Measurements from ENCODE around the gene ARF3. TPM values are rescaled to one million over a fixed set of nuclear protein-coding genes. Genes with fewer than 3 reads are reported as not detected.
"Not testable (repeated sequence)": the region's sequence is repeated elsewhere in the genome, so short reads cannot be mapped to it uniquely, and the experiment has no call there.

ARF3 gene
- polyA plus RNA-seq, 1 donor (not counting 4 experiments of a cell fraction or from before 2014, with no cell fraction given): 236 TPM

DNA sequence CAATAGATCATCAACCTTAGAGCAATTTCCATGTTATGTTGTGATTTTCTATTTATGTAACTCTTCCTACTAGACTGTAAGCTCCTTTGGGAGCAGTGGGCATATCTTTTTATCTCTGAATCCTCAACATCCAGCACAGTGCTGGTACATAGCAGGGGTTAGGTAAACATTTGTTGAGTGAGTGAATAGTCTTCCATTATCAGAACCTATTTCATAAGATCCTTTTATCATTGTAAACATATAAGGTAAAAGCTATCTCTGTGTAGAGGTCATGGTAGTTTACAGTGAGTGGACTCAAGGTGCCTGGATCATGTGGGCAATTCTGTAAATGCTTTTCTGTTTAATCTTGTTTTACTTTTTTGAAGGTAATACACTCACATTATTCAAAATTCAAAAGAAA is 47.1 kb downstream of the ARF3 start:
- Histone ChIP-seq H3K9ac (ENCODE audit: control insufficient read depth, extremely low read depth, insufficient read depth, low read length) (no peak overlapping the region), H3K79me2 (ENCODE audit: control insufficient read depth, insufficient read depth, low read length) (no peaks in the 10 kb centered on the region), H3K4me3 (ENCODE audit: control insufficient read depth in 2 of 3, extremely low read depth in 1 of 3, insufficient read depth in 2 of 3, low read depth in 1 of 3, low read length in 3 of 3) (no peak overlapping the region), H3K27ac (ENCODE audit: control insufficient read depth, insufficient read depth, low read length) (no peak overlapping the region), H3K36me3 (ENCODE audit: control insufficient read depth in 2 of 2, extremely low read depth in 1 of 2, insufficient read depth in 2 of 2, low read length in 2 of 2) (peaks cover 0 to 2% of the 10 kb centered on the region in 2 experiments), H3K9me1 (ENCODE audit: control insufficient read depth, extremely low read depth, insufficient read depth, low read length) (no peaks in the 10 kb centered on the region), H3K9me3 (ENCODE audit: control insufficient read depth, low read depth, low read length) (no peaks in the 10 kb centered on the region), H3K27me3 (ENCODE audit: control insufficient read depth, extremely low read depth, insufficient read depth, low read length) (no peaks in the 10 kb centered on the region), H3K4me1 (ENCODE audit: control insufficient read depth, extremely low read depth, insufficient read depth, low read length) (no peaks in the 10 kb centered on the region), H4K20me1 (ENCODE audit: control insufficient read depth, extremely low read depth, insufficient read depth, low read length) (no peaks in the 10 kb centered on the region), H3K4me2 (ENCODE audit: control insufficient read depth, extremely low read depth, insufficient read depth, low read depth, low read length) (no peak overlapping the region), H2AFZ (ENCODE audit: control insufficient read depth, low read length) (no peak overlapping the region)
- TF ChIP-seq, protein P1, sequence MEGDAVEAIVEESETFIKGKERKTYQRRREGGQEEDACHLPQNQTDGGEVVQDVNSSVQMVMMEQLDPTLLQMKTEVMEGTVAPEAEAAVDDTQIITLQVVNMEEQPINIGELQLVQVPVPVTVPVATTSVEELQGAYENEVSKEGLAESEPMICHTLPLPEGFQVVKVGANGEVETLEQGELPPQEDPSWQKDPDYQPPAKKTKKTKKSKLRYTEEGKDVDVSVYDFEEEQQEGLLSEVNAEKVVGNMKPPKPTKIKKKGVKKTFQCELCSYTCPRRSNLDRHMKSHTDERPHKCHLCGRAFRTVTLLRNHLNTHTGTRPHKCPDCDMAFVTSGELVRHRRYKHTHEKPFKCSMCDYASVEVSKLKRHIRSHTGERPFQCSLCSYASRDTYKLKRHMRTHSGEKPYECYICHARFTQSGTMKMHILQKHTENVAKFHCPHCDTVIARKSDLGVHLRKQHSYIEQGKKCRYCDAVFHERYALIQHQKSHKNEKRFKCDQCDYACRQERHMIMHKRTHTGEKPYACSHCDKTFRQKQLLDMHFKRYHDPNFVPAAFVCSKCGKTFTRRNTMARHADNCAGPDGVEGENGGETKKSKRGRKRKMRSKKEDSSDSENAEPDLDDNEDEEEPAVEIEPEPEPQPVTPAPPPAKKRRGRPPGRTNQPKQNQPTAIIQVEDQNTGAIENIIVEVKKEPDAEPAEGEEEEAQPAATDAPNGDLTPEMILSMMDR (optimal IDR thresholded peaks at IDR 0.05 in 1 of 3, IDR thresholded peaks at IDR 0.05 in 1 of 3, conservative IDR thresholded peaks at IDR 0.05 in 1 of 3; ENCODE audit: extremely low read depth in 1 of 3, insufficient read depth in 2 of 3, low read length in 3 of 3): no peak
- TF ChIP-seq EZH2 (IDR thresholded peaks at IDR 0.05; ENCODE audit: low read length): no peak
- DNase-seq (ENCODE audit: low read depth, low spot score) (no peak), FAIRE-seq (no peak)
- dilution Hi-C loops (cut with MboI; ENCODE audit: extremely low pct_ligation_motif_present, low sequenced_read_pairs): no loop called here

DNA sequence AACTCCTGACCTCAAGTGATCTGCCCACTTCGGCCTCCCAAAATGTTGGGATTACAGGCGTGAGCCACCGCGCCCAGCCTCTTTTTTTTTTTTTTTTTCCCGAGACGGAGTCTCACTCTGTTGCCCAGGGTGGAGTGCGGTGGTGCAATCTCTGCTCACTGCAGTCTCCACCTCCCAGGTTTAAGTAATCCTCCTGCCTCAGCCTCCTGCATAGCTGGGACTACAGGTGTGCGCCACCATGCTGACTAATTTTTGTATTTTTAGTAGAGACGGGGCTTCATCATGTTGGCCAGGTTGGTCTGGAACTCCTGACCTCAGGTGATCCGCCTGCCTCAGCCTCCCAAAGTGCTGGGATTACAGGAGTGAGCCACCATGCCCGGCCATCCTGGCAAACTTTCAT is 47.6 kb downstream of the ARF3 start:
- not testable (repeated sequence) for H3K4me3 ChIP-seq (ENCODE audit: control insufficient read depth in 2 of 3, extremely low read depth in 1 of 3, insufficient read depth in 2 of 3, low read depth in 1 of 3, low read length in 3 of 3)

DNA sequence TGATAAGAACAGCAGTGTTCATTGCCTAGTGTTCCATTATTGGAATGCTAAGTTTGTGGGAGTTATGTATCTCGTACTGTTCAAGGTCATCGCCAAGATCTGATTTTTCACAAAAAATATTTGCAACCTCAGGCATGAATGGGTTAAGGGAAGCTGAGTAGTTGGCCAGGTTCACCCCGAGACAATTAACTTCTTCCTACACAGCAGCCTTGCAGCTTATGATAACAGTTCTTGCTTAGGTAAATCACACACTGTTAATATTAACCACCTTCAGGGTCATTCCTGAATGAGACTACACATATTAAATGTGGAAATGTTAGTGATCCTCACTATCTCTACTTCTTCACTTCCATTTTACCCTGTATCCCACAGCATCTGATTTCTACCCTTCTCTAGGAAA is 50.0 kb downstream of the ARF3 start:
- Histone ChIP-seq H3K4me1 (ENCODE audit: control insufficient read depth, extremely low read depth, insufficient read depth, low read length) (no peaks in the 10 kb centered on the region), H3K4me3 (ENCODE audit: control insufficient read depth in 2 of 3, extremely low read depth in 1 of 3, insufficient read depth in 2 of 3, low read depth in 1 of 3, low read length in 3 of 3) (no peak overlapping the region), H3K27ac (ENCODE audit: control insufficient read depth, insufficient read depth, low read length) (no peak overlapping the region), H3K4me2 (ENCODE audit: control insufficient read depth, extremely low read depth, insufficient read depth, low read depth, low read length) (no peak overlapping the region), H3K9me1 (ENCODE audit: control insufficient read depth, extremely low read depth, insufficient read depth, low read length) (no peaks in the 10 kb centered on the region), H3K36me3 (ENCODE audit: control insufficient read depth in 2 of 2, extremely low read depth in 1 of 2, insufficient read depth in 2 of 2, low read length in 2 of 2) (no peaks in the 10 kb centered on the region), H3K9me3 (ENCODE audit: control insufficient read depth, low read depth, low read length) (no peaks in the 10 kb centered on the region), H4K20me1 (ENCODE audit: control insufficient read depth, extremely low read depth, insufficient read depth, low read length) (no peaks in the 10 kb centered on the region), H3K9ac (ENCODE audit: control insufficient read depth, extremely low read depth, insufficient read depth, low read length) (no peak overlapping the region), H3K79me2 (ENCODE audit: control insufficient read depth, insufficient read depth, low read length) (no peaks in the 10 kb centered on the region), H2AFZ (ENCODE audit: control insufficient read depth, low read length) (no peak overlapping the region), H3K27me3 (ENCODE audit: control insufficient read depth, extremely low read depth, insufficient read depth, low read length) (peaks cover 3% of the 10 kb centered on the region)
- FAIRE-seq (no peak), DNase-seq (ENCODE audit: low read depth, low spot score) (no peak)
- TF ChIP-seq EZH2 (IDR thresholded peaks at IDR 0.05; ENCODE audit: low read length): no peak
- TF ChIP-seq, protein P1 (optimal IDR thresholded peaks at IDR 0.05 in 1 of 3, IDR thresholded peaks at IDR 0.05 in 1 of 3, conservative IDR thresholded peaks at IDR 0.05 in 1 of 3; ENCODE audit: extremely low read depth in 1 of 3, insufficient read depth in 2 of 3, low read length in 3 of 3): no peak
- dilution Hi-C loops (cut with MboI; ENCODE audit: extremely low pct_ligation_motif_present, low sequenced_read_pairs): no loop called here

More for the DNA sequence above, 47.6 kb downstream of the ARF3 start:
- H3K9me1 ChIP-seq (ENCODE audit: control insufficient read depth, extremely low read depth, insufficient read depth, low read length); H3K9me3 ChIP-seq (ENCODE audit: control insufficient read depth, low read depth, low read length); FAIRE-seq; H3K9ac ChIP-seq (ENCODE audit: control insufficient read depth, extremely low read depth, insufficient read depth, low read length); H3K27me3 ChIP-seq (ENCODE audit: control insufficient read depth, extremely low read depth, insufficient read depth, low read length); H4K20me1 ChIP-seq (ENCODE audit: control insufficient read depth, extremely low read depth, insufficient read depth, low read length); H3K79me2 ChIP-seq (ENCODE audit: control insufficient read depth, insufficient read depth, low read length); H3K4me1 ChIP-seq (ENCODE audit: control insufficient read depth, extremely low read depth, insufficient read depth, low read length); H2AFZ ChIP-seq (ENCODE audit: control insufficient read depth, low read length); DNase-seq (ENCODE audit: low read depth, low spot score); H3K27ac ChIP-seq (ENCODE audit: control insufficient read depth, insufficient read depth, low read length); dilution Hi-C loops (cut with MboI; ENCODE audit: extremely low pct_ligation_motif_present, low sequenced_read_pairs); H3K36me3 ChIP-seq (ENCODE audit: control insufficient read depth in 2 of 2, extremely low read depth in 1 of 2, insufficient read depth in 2 of 2, low read length in 2 of 2); H3K4me2 ChIP-seq (ENCODE audit: control insufficient read depth, extremely low read depth, insufficient read depth, low read depth, low read length): not testable (repeated sequence)
